Loucy (cell line): ENCODE results near the gene CACNA1H.

ENCODE experiments used
- EZH2phosphoT487 ChIP-seq: fragments of 200-600 bp; IDR thresholded peaks from 2 replicates; pipeline ENCODE4 v1.6.1; 2018; ENCODE audit warnings: antibody characterized with exemption, mild to moderate bottlenecking, moderate library complexity, borderline replicate concordance
- TF ChIP-seq, protein P1 (sequence below): fragments of 200-600 bp; sonication (generic); conservative IDR thresholded peaks from 2 replicates; pipeline ENCODE4 v1.5.1; 2014; ENCODE audit warnings: mild to moderate bottlenecking, antibody characterized with exemption, low read length

DNA sequence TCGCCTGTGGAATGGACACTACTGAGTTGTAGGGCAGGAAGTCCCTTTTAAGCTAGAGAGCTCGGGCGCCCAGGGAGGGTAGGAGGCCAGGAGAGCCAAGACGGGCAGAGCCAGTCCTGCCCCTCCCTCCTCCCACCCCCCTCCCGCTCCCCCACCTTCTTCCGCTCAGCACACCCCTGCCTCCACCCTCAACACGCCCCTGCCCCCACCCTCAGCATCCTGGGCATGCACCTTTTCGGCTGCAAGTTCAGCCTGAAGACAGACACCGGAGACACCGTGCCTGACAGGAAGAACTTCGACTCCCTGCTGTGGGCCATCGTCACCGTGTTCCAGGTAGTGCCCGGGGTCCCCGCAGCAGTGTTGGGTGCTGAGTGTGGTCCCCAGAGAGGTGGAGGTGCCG is 53.9 kb downstream of the CACNA1H start:
- TF ChIP-seq, protein P1, sequence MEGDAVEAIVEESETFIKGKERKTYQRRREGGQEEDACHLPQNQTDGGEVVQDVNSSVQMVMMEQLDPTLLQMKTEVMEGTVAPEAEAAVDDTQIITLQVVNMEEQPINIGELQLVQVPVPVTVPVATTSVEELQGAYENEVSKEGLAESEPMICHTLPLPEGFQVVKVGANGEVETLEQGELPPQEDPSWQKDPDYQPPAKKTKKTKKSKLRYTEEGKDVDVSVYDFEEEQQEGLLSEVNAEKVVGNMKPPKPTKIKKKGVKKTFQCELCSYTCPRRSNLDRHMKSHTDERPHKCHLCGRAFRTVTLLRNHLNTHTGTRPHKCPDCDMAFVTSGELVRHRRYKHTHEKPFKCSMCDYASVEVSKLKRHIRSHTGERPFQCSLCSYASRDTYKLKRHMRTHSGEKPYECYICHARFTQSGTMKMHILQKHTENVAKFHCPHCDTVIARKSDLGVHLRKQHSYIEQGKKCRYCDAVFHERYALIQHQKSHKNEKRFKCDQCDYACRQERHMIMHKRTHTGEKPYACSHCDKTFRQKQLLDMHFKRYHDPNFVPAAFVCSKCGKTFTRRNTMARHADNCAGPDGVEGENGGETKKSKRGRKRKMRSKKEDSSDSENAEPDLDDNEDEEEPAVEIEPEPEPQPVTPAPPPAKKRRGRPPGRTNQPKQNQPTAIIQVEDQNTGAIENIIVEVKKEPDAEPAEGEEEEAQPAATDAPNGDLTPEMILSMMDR, result no peak
- TF ChIP-seq EZH2phosphoT487, result no peak
